Cardiac muscle cell (in vitro differentiated cells and primary cell): Measurements from ENCODE around the gene IGDCC3. TPM values are rescaled to one million over a fixed set of nuclear protein-coding genes. Genes with fewer than 3 reads are reported as not detected.

ENCODE experiments used
- DNase-seq, 2 donors: peaks; one replicate each; pipeline versions ENCODE4 v3.0.0 to v3.0.0-alpha.2; 2010 to 2017; ENCODE audit warnings: low read depth in 1 of 2, low spot score in 1 of 2
- H3K27ac ChIP-seq: fragments of 200-600 bp; sonication (generic); 2 replicates; pipeline ENCODE4 v1.5.1; 2016
- H3K27me3 ChIP-seq: fragments of 200-600 bp; sonication (generic); 2 replicates; pipeline ENCODE4 v1.6.0; 2016; ENCODE audit warnings: control low read depth
- H3K36me3 ChIP-seq: fragments of 200-600 bp; sonication (generic); 2 replicates; pipeline ENCODE4 v1.5.1; 2016; ENCODE audit warnings: control low read depth
- H3K4me1 ChIP-seq: fragments of 200-600 bp; sonication (generic); 2 replicates; pipeline ENCODE4 v1.8.1; 2017; ENCODE audit warnings: low read depth, mild to moderate bottlenecking, mixed run types
- H3K4me3 ChIP-seq: fragments of 200-600 bp; sonication (generic); 2 replicates; pipeline ENCODE4 v1.5.1; 2016; ENCODE audit warnings: mild to moderate bottlenecking
- H3K9me3 ChIP-seq: fragments of 200-600 bp; sonication (generic); 2 replicates; pipeline ENCODE4 v1.5.1; 2017; ENCODE audit warnings: low read depth, mild to moderate bottlenecking, control low read depth
- CTCF ChIP-seq: IDR thresholded peaks from 2 replicates; pipeline ENCODE4 v1.5.1; 2012; ENCODE audit warnings: low read depth, mild to moderate bottlenecking, low read length
- polyA plus RNA-seq: library from polyadenylated mRNA; unstranded; fragments of >200 nt; fragmentation: Nextera tagmentation; extraction: Ambion mirVana; gene quantifications from 2 replicates; pipeline ENCODE4 v1.2.1, GENCODE V29; 2016
- total RNA-seq: library from RNA; depleted of rRNA; stranded (reverse); fragments of >200 nt; gene quantifications from 2 replicates; pipeline ENCODE4 v1.2.3, GENCODE V29; 2016

Gene IGDCC3
- total and polyA plus RNA-seq, 2 experiments from 2014 or later = 41.1 to 54.6 TPM

GRCh38 chr15:65306551-65306950 lies 71.3 kb downstream of the IGDCC3 start:
- no peak for TF ChIP-seq CTCF
- H3K36me3 ChIP-seq = no peaks in the 10 kb centered on the region
- no peak overlapping the region for H3K4me3 ChIP-seq
- H3K4me1 ChIP-seq = no peaks in the 10 kb centered on the region
- H3K9me3 ChIP-seq = no peaks in the 10 kb centered on the region
- no peak for DNase-seq
- no peak overlapping the region for H3K27ac ChIP-seq
- H3K27me3 ChIP-seq = no peaks in the 10 kb centered on the region

- DNase-seq = no peak
- Histone ChIP-seq H3K27me3 (no peaks in the 10 kb centered on the region), H3K36me3 (no peaks in the 10 kb centered on the region), H3K9me3 (no peaks in the 10 kb centered on the region), H3K4me3 (no peak overlapping the region), H3K4me1 (no peaks in the 10 kb centered on the region), H3K27ac (no peak overlapping the region)
- TF ChIP-seq CTCF = no peak
These were observed 72.0 kb downstream of the IGDCC3 start for GRCh38 chr15:65305776-65306175.

- Histone ChIP-seq H3K36me3 (no peaks in the 10 kb centered on the region), H3K27ac (peak overlapping the region; percentile 97), H3K9me3 (no peaks in the 10 kb centered on the region), H3K4me1 (no peaks in the 10 kb centered on the region), H3K27me3 (no peaks in the 10 kb centered on the region), H3K4me3 (no peak overlapping the region)
- TF ChIP-seq CTCF = no peak
- DNase-seq = no peak
These were observed 72.5 kb downstream of the IGDCC3 start for GRCh38 chr15:65305150-65305758.

- Histone ChIP-seq H3K36me3 (no peaks in the 10 kb centered on the region), H3K27ac (peak within 1 kb of the TSS; percentile 97), H3K9me3 (no peaks in the 10 kb centered on the region), H3K4me1 (no peaks in the 10 kb centered on the region), H3K27me3 (no peaks in the 10 kb centered on the region), H3K4me3 (peak within 1 kb of the TSS; percentile 7)
- TF ChIP-seq CTCF = peak; percentile 96
- DNase-seq = peak; percentile 90 to 96
These were observed 73.2 kb downstream of the IGDCC3 start, which contains the start of gene RNU5B-1 for GRCh38 chr15:65304381-65305149. Gene RNU5B-1, plus strand, starts transcription at chr15:65304677.

GRCh38 chr15:65303687-65304380 lies 74.0 kb downstream of the IGDCC3 start:
- Histone ChIP-seq H3K27ac (peak overlapping the region; percentile 97), H3K36me3 (no peaks in the 10 kb centered on the region), H3K9me3 (no peaks in the 10 kb centered on the region), H3K4me3 (peak overlapping the region; percentile 7), H3K27me3 (no peaks in the 10 kb centered on the region), H3K4me1 (no peaks in the 10 kb centered on the region)
- TF ChIP-seq CTCF = no peak
- peak; percentile 55 to 70 for DNase-seq
